C4-2B (cell line): ENCODE data around the gene SPATA31E1.

ENCODE experiments used
- H3K27ac ChIP-seq: fragments of 450-650 bp; 2 replicates; pipeline ENCODE4 v1.5.1; 2017
- ZFX ChIP-seq: fragments of 450-650 bp; IDR thresholded peaks from 2 replicates; pipeline ENCODE4 v1.6.1; 2017
- TF ChIP-seq, protein P1 (sequence below): fragments of 450-650 bp; conservative IDR thresholded peaks from 2 replicates; pipeline ENCODE4 v1.5.1; 2017; ENCODE audit warnings: mild to moderate bottlenecking

The SPATA31E1 gene

DNA sequence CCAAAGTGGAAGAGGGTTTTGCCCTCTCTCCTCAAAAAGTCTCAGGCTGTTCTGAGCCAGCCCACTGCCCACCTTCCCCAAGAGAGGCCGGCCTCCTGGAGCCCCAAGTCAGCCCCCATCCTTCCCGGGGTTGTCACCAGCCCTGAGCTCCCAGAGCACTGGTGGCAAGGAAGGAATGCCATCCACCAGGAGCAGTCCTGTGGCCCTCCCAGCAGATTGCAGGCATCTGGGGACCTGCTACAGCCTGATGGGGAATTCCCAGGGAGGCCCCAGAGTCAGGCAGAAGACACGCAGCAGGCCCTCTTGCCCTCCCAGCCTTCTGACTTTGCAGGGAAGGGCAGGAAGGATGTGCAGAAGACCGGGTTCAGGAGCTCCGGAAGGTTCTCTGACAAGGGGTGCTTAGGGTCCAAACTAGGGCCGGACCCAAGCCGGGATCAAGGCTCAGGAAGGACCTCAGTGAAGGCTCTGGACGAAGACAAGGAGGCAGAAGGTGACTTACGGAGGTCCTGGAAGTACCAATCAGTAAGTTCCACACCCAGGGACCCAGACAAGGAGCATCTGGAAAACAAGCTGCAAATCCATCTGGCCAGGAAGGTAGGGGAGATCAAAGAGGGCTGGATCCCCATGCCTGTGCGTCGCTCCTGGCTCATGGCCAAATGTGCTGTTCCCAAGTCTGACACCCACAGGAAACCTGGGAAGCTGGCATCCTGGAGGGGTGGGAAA lies 3.7 kb downstream of the SPATA31E1 start:
- TF ChIP-seq ZFX, result no peak
- TF ChIP-seq, protein P1, sequence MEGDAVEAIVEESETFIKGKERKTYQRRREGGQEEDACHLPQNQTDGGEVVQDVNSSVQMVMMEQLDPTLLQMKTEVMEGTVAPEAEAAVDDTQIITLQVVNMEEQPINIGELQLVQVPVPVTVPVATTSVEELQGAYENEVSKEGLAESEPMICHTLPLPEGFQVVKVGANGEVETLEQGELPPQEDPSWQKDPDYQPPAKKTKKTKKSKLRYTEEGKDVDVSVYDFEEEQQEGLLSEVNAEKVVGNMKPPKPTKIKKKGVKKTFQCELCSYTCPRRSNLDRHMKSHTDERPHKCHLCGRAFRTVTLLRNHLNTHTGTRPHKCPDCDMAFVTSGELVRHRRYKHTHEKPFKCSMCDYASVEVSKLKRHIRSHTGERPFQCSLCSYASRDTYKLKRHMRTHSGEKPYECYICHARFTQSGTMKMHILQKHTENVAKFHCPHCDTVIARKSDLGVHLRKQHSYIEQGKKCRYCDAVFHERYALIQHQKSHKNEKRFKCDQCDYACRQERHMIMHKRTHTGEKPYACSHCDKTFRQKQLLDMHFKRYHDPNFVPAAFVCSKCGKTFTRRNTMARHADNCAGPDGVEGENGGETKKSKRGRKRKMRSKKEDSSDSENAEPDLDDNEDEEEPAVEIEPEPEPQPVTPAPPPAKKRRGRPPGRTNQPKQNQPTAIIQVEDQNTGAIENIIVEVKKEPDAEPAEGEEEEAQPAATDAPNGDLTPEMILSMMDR, result no peak
- no peak overlapping the region for H3K27ac ChIP-seq

DNA sequence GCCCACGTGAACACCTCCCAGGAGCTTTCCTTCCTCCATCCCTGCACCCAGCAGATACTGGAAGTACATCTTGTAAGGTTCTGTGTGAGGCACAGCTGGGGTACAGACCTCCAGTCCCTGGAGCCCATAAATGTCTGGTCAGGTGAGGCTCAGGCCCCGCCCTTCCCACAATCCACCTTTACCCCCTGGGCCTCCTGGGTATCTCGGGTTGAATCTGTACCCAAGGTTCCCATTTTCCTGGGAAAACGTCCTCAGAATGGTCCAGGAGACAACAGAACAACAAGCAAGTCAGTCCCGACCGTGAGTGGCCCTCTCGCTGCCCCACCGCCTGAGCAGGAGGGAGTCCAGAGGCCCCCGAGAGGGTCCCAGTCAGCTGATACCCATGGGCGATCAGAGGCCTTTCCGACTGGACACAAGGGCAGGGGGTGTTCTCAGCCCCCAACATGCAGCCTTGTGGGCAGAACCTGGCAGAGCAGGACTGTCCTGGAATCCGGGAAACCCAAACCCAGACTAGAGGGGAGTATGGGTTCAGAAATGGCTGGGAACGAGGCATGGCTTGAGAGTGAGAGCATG lies 4.3 kb downstream of the SPATA31E1 start:
- no peak for TF ChIP-seq ZFX
- TF ChIP-seq, protein P1, result no peak
- H3K27ac ChIP-seq, result no peak overlapping the region

DNA sequence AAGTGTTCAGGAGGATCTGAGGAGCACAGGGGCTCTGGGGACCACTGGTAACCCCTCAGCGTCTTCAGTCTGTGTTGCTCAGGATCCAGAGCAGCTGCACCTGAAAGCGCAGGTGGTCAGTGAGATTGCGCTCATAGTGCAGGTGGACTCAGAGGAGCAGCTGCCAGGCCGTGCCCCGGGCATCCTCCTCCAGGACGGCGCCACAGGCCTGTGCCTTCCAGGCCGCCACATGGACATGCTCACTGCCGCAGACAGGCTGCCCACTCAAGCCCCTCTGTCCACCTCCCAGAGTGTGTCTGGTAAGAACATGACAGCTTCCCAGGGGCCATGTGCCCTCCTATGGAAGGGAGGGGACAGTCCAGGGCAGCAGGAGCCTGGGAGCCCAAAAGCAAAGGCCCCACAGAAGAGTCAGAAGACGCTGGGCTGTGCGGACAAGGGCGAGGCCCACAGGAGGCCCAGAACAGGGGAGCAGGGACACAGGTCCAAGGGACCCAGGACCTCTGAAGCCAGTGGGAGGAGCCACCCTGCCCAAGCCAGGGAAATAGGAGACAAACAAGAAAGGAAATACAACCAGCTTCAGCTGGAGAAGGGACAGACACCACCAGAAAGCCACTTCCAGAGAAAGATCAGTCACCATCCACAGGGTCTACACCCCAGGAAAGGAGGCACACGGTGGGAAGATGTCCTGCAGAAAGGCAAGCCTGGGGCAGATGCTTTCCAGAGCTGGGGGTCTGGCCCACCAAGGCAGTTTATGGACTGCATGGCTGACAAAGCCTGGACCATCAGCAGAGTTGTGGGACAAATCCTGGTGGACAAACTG lies 5.2 kb downstream of the SPATA31E1 start:
- H3K27ac ChIP-seq, result no peak overlapping the region
- TF ChIP-seq, protein P1, result no peak
- no peak for TF ChIP-seq ZFX

DNA sequence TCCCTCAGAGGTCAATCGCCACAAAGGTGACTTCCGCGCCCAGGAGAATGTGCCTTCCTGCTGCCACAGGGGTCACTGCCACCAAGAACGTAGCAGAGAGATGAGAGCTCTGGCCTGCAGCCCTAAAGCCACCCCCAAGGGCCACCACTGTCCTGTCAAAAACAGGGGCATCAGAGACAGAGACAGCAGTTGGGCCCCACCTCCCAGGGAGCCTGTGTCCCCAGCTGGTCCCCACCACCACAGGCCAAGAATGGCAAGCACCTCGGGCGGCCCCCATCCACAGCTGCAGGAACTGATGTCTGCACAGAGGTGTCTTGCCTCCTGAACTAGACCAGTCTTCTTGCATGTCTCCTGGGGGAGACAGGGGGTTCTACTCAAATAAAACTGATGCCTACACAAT lies 5.8 kb downstream of the SPATA31E1 start:
- H3K27ac ChIP-seq, result no peak overlapping the region
- TF ChIP-seq ZFX, result no peak
- TF ChIP-seq, protein P1, result no peak

DNA sequence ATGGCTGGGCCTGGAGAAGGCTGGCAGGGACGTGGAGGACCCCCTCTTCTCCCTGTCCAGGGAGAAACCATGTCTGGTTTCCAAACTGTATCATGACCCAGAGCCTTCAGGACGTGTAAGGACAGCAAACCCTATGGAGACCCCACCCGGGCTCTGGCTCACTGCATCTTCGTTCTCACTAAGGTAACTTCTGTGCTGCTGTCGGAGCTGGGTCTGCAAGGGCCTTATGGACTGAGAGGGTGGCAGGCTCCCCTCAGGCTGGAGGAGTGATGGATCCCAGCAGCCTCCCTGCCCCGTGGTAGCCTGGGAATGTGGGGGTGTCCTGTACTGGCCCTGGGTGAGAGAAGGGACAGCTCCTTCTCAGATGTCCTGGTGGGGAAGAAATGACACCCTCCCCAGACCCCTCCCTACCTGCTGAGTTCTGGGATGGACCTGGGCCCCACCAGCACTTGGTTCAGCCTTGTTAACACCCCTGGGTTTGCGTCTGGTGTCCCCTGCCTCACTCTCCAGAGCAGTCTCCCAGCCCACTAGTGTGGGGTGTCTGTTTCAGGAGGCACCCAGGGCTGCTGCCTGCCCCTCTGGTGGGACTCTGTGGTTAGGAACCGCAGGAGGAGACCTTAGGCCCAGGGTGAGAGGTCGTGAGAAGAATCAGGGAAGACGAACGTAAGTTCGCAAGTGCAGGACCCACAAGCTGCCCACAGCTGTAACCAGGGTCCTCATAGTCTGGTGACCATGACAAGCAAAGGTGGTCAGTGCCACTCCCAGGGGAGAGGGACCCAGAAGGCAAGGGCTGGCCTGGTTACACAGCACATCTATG lies 6.6 kb downstream of the SPATA31E1 start:
- TF ChIP-seq, protein P1, result no peak
- TF ChIP-seq ZFX, result no peak
- H3K27ac ChIP-seq, result no peak overlapping the region

DNA sequence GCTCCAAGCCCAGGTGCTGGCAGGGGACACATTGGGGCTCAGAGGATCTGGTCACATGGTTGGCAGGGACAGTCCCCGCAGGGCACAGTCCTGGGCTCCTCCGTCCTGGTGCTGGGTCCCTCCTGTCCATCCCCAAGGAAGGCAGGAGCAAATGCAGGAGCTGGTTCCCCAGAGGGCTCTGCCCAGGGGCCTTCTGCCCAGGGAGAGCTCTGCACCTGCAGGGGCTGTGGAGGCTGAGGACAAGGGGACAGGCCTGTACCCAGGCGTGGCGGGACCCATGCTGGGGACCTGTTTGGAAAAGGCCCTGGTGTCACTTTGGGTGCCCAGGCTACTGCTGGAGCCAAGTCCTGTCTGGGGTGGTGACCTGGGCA lies 7.2 kb downstream of the SPATA31E1 start:
- TF ChIP-seq, protein P1, result no peak
- TF ChIP-seq ZFX, result no peak

More for the DNA sequence above, 7.2 kb downstream of the SPATA31E1 start:
- H3K27ac ChIP-seq, result no peak overlapping the region
